Measurements from ENCODE around the gene DNAAF8.

GRCh38 chr16:4749700-4750257 is 15.4 kb downstream of the DNAAF8 start:
- TF ChIP-seq POLR2A (IDR thresholded peaks at IDR 0.05; ENCODE audit: low read depth, low read length) (no peak), POLR2AphosphoS5 (IDR thresholded peaks at IDR 0.05; ENCODE audit: low read depth, low read length) (no peak)
